ENCODE results near the gene HECW1.
"Not testable (repeated sequence)": the region's sequence is repeated elsewhere in the genome, so short reads cannot be mapped to it uniquely, and the experiment has no call there.

Gene HECW1

DNA sequence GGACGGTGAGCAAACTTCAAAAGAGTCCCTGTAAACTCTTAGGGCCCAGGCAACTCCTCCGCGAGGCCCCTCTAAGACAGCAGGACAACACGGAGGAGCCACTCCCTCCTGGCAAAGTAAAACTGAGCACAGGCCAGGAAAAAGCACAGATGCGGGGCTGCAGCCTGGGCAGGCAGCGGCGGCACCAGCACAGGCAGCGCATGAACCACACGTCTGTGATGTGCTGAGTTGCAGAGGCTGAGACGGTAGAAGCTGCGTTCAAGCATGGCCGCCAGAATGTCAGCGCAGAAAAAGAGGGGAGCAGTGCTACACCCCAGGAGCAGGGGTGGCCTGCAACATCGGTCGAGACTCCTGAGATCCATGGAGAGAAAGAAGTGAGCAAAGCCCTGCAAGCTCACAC is 424.3 kb downstream of the HECW1 start:
- no peak for DNase-seq (ENCODE audit: low read depth in 2 of 2)

DNA sequence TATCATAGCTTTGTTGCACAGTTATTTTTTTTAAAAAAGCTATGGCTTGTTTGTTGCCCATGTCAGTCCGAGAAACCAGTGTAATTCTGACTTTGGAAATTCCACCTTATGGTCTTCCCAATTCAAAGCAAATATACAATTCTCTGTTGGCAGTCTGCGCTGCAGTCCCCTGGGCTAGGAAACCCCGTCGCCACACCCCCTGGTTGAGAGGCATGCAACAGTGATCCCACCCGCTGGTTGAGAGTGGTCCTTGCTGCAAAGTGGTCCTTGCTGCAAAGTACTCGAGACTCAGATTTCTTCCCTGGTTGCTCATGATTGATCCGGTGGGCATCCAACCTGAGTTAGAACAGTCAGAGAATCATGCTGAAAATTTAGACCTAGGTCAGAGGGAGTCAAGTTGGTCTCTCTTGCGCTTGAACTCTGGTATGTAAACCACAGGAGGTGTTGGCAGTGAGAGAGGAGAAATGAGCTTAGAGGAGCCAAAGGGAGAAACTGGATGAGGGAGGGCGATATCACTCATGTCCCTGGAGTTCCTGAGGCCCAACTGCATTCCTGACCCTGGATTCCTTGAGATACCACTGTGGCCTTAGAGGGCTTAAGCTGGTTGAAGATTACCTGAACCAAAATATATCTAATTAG is 425.4 kb downstream of the HECW1 start:
- DNase-seq (ENCODE audit: low read depth in 2 of 2): no peak

GRCh38 chr7:43538404-43538771 is 425.9 kb downstream of the HECW1 start:
- no peak for DNase-seq (ENCODE audit: low read depth in 2 of 2)

DNA sequence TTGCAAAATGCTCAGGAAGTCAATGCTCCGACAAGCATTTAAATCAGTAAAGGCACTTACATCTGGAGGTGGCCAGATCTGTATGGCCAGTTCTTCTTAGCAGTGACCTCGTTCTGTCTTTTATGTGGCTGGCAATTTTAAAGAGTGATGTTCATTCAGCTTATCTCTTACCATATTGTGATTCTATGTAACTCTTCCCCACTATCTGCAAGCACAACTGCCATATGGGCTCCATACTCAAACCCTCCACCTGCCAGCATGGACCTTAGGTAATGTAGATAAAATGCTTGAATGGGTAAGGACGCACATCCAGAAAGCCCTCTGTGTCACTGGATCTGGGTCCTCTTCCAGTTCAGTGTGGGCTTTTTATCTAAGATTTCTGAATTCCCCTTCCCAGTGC is 428.0 kb downstream of the HECW1 start:
- no peak for DNase-seq (ENCODE audit: low read depth in 2 of 2)

- no peak for DNase-seq (ENCODE audit: low read depth in 2 of 2)
Measured at GRCh38 chr7:43542716-43543115, 430.3 kb downstream of the HECW1 start.

GRCh38 chr7:43546231-43546630 is 433.8 kb downstream of the HECW1 start:
- no peak for DNase-seq (ENCODE audit: low read depth in 2 of 2)

DNA sequence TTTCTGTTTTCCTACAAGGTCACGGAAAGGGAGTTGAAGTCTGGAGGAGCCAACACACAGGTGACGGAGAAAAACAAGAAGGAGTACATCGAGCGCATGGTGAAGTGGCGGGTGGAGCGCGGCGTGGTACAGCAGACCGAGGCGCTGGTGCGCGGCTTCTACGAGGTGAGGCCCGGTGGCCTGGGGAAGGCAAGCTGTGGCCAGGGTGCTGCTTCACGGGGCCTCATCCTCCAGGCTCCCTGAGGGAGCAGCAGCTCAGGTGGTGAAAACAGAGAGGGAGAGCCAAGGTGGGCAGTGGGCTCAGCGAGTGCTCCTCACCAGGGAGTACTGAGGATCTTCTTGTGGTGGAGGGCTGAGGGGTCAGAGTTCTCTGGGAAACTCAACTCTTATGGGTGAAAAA is 438.0 kb downstream of the HECW1 start:
- DNase-seq (ENCODE audit: low read depth in 2 of 2): no peak

DNA sequence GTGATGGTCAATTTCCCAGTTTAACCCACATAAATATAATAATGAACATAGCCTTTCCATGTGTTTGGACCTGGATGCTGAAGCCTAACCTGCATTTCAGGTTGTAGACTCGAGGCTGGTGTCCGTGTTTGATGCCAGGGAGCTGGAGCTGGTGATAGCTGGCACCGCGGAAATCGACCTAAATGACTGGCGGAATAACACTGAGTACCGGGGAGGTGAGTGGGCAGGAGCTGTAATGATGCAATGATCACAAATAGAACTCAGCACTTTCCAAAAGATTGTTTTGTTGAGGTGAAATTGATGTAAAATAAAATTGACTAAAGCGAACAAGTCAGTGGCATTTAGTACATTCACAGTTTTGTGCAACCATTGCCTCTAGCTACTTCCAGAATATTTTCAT is 439.7 kb downstream of the HECW1 start:
- no peak for DNase-seq (ENCODE audit: low read depth in 2 of 2)

GRCh38 chr7:43553999-43554398 is 441.6 kb downstream of the HECW1 start:
- no peak for DNase-seq (ENCODE audit: low read depth in 2 of 2)

- no peak for DNase-seq (ENCODE audit: low read depth in 2 of 2)
Measured at GRCh38 chr7:43554423-43554822, 442.0 kb downstream of the HECW1 start.

GRCh38 chr7:43557831-43558495 is 445.5 kb downstream of the HECW1 start:
- no peak for DNase-seq (ENCODE audit: low read depth in 2 of 2)

GRCh38 chr7:43559171-43559945 is 446.9 kb downstream of the HECW1 start:
- DNase-seq (ENCODE audit: low read depth in 2 of 2): no peak

GRCh38 chr7:43559946-43560335 is 447.5 kb downstream of the HECW1 start:
- DNase-seq (ENCODE audit: low read depth in 2 of 2): no peak

DNA sequence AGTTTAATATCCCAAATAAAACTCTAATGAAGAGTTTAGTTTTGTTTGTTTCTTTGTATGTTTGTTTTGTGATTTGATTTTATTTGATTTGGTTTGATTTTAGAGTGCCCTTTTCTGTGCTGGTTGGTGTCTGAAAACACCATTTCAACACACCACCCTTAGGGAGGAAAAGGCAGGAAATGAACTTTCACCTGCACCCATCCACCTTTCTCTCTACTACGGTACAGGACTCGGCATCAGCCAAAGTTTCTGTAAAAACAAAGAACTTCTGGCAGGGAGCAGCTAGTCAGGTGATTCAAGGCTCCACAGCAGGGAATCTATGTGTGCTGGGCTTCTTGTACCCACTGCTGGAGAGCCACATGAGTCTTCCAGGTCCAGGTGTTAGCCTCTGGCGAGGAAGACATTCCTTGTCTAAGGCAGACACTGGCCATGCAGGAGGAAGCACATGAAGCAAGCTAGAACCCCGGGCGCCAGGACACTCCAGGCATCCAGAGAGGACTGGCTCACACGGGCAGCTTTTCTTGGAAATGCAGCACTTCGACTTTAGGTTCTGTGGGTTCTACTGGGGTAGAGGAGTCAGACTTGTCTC is 448.4 kb downstream of the HECW1 start:
- DNase-seq (ENCODE audit: low read depth in 2 of 2): no peak

DNA sequence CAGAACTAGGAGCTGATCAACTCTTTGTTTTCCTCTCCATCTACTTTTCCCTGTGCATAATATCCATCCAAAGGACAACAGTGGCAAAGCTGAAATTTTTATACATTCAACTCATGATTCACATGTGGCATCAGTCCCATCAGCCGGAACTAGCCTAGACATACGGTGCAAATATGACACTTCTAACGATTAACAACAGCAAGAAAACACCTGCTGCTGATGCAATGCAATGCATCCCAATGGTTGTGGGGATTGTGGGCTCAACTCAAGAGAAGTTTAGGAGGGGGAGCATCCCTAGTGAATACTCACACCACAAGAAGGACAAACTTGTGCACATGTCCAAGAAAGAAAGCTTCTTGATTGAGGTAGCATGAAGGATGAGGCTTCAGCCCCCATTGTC is 449.9 kb downstream of the HECW1 start:
- DNase-seq (ENCODE audit: low read depth in 2 of 2): no peak

GRCh38 chr7:43565786-43566185 is 453.3 kb downstream of the HECW1 start:
- DNase-seq (ENCODE audit: low read depth in 2 of 2): no peak

- DNase-seq (ENCODE audit: low read depth in 2 of 2): no peak
Measured at GRCh38 chr7:43568529-43568928, 456.1 kb downstream of the HECW1 start.

DNA sequence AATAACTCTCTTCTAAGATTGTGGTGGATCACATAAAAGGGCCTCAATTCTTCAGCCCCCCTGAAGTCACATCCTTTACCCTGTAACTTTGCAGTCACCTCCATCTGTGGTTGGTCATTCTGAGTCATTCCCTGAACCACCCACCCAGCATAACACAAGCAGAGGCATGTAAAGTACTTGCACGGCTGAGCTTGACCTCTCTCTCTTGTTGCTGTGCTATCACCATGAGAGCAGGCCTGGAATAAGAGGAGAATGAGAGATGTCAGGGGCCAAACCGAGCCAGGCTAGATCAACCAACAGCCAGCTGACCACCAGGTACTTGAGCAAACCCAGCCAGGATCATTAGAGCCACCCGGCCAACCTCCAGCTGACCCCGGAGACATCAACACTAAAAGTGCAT is 457.0 kb downstream of the HECW1 start:
- no peak for DNase-seq (ENCODE audit: low read depth in 2 of 2)

DNA sequence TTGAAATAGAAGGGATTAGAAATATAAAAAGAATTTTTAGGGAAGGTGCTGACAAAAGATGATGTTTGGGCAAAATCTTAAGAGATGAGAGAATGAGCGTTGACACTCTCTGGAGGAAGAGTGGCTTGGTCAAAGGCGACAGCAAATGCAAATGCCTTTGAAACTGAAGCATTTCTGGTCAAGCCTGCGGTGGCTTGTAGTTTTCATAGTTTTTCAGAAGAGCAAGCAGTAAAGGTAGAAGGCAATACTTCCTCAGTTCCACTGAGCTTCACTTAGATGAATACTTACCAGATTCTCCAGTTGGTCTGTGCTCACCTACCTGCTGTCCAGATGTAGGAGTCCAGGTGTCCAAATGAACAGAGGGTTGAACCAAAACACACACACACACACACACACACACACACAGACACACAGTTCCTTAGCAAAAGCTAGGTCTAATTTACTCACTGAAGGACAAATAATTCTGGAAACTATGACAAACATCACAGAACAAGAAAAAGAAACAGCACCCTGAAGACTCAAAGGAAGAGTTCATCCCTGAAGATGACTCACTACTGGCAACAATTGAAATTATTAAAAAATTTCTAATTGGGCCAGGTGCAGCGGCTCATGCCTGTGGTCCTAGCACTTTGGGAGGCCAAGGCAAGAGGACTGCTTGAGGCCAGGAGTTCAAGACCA is 458.4 kb downstream of the HECW1 start:
- no peak for DNase-seq (ENCODE audit: low read depth in 2 of 2)

DNA sequence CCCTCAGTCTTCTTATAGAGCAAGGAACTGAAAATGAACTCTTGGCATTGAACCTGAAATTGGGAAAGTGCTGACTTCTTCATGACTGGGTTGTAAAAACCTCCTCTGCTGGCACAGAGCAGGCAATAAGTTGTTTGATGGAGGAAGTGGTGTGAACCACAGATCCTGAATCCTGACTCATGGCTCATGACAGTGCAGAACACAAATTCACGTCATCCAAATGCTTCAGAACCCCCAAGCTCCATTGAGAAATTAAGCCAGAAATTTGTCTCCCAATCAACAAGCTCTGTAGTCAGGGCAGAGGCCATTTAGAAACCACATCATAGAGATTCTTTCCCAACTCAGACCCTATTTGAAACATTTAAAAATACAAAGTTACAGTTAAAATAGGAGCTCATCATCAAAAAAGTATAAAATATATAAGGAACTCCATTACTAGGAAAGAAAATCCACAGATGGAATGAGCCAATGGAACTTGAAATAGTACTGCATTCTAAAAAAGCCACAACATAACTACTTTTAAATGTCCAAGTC is 460.1 kb downstream of the HECW1 start:
- no peak for DNase-seq (ENCODE audit: low read depth in 2 of 2)

DNA sequence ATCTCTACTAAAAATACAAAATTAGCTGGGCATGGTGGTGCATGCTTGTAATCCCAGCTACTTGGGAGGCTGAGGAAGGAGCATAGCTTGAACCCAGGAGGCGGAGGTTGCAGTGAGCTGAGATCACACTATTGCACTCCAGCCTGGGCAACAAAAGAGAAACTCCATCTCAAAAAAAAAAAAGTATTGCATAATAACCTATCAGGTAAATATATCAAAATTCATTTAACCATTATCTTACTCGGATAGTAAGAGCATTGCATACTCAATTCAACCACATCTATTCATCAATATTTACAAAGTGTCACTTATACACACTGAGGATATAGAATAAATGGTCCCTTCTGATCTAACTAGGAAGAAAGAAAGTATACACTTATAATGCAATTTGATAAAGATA is 461.4 kb downstream of the HECW1 start:
- DNase-seq (ENCODE audit: low read depth in 2 of 2): not testable (repeated sequence)

DNA sequence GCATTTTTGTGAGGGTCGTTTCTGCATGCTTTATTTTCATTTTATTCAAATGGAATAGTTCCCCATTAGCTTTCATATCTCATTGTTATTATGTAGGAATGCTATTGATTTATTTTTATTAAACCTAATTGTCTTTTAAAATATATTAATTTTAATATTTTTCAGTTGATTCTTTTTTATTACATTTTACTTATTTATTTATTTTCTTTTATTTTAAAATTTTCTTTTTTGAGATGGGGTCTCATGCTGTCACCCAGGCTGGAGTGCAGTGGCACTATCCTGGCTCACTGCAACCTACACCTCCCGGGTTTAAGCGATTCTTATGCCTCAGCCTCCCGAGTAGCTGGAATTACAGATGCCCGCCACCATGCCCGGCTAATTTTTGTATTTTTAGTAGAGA is 463.1 kb downstream of the HECW1 start:
- no peak for DNase-seq (ENCODE audit: low read depth in 2 of 2)

All from stimulated activated CD8-positive, alpha-beta memory T cell treated with anti-CD3 and anti-CD28 coated beads, Interleukin-2, amount 100 ng/mL, for 48 hours (primary cell).